Measurements from ENCODE around the gene SERPINB4.

SERPINB4 gene

DNA sequence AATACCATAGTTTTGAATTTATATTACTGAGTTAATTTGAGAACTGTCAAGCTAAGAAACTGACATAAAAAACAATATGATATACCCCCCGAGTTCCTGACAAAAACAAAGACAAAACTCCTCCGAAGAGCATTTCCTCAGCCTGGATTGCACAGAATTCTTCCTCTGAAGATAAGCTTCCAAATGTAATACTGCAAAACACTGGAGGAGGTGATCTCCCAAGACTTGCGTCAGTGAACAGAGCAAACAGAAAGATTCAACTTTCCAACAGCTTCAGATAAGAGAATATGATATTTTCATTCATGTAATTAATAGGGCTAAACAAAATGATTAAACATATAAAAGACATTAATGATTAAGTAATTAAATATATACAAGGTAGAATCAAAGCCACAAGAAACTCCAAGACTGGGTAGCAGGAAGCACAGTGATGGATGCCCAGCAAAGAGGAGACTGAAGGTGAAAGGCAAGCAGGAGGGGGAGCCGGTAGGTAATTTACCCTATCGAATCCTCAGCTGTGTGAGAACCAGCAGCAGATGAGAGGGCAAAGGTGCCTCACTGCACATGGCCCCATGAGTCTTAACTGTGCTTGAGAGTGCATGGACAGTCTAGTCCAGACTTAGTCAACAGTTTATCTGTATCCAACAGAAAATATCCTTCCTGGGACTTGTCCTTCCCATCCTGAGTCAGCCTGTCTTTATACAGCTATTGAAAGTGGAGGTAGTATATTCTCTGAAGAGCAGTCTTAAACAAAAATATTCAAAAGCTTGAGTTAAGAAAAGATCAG lies 36.0 kb upstream of the SERPINB4 start:
- Histone ChIP-seq H4K20me1 (ENCODE audit: insufficient read depth, low read length) (no peaks in the 10 kb centered on the region), H3F3A (ENCODE audit: insufficient read depth, low read length) (no peaks in the 10 kb centered on the region), H3K79me2 (ENCODE audit: insufficient read depth, low read length) (no peaks in the 10 kb centered on the region), H3K36me3 (ENCODE audit: insufficient read depth, low read length) (no peaks in the 10 kb centered on the region), H3K4me2 (ENCODE audit: low read length) (no peak overlapping the region), H2AFZ (ENCODE audit: low read length) (no peak overlapping the region), H3K9me3 (ENCODE audit: low read length) (no peaks in the 10 kb centered on the region), H3K9ac (ENCODE audit: low read length) (no peak overlapping the region), H3K27me3 (ENCODE audit: insufficient read depth, low read length) (no peaks in the 10 kb centered on the region), H3K4me3 (ENCODE audit: low read depth, low read length, poor library complexity, severe bottlenecking) (no peak overlapping the region), H3K4me1 (ENCODE audit: insufficient read depth, low read length, severe bottlenecking) (no peaks in the 10 kb centered on the region), H3K9me2 (ENCODE audit: low read depth, low read length) (no peaks in the 10 kb centered on the region), H3K27ac (ENCODE audit: low read depth, low read length, poor library complexity, severe bottlenecking) (no peak overlapping the region)
- TF ChIP-seq EZH2 (IDR thresholded peaks at IDR 0.05; ENCODE audit: borderline replicate concordance, low read length): no peak
- TF ChIP-seq CTCF (IDR thresholded peaks at IDR 0.05; ENCODE audit: low read length): no peak

DNA sequence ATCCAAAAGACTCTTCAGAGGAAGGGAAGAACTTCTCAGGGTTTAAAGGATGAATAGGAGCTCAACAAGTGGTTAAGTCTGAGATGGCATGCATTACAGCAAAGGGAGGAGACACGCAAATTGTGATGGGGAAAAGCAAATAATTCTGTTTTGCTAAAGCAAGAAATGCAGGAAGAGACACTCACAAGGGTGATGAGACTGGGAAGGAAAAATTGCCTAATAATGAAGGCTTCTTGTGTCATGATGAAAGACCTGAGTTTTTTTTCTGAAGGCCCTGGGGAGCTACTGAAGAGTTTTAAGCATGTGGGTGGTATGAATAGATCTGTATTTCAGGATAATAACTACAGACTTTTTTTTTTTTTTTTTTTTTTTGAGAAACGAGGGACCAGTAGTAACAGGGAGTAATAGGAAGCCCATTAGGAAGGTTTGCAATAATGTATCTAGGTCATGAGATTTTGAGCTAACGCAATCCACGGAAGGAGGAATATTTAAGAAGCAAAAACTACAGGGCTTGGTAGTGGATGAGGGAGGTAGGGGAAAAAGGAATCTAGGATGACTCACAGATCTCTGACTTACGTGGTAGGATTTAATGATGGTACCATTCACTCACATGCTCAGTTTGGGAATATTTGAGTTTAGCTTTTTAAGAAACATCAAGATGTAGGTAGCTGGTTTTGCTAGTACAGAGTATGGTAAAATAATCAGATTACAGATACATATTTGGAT lies 33.6 kb upstream of the SERPINB4 start:
- Histone ChIP-seq H3K4me1 (ENCODE audit: insufficient read depth, low read length, severe bottlenecking) (no peaks in the 10 kb centered on the region), H3K27me3 (ENCODE audit: insufficient read depth, low read length) (no peaks in the 10 kb centered on the region), H3K9me2 (ENCODE audit: low read depth, low read length) (no peaks in the 10 kb centered on the region), H3K4me2 (ENCODE audit: low read length) (no peak overlapping the region), H4K20me1 (ENCODE audit: insufficient read depth, low read length) (no peaks in the 10 kb centered on the region), H3K36me3 (ENCODE audit: insufficient read depth, low read length) (no peaks in the 10 kb centered on the region), H3K9ac (ENCODE audit: low read length) (no peak overlapping the region), H3K27ac (ENCODE audit: low read depth, low read length, poor library complexity, severe bottlenecking) (no peak overlapping the region), H3F3A (ENCODE audit: insufficient read depth, low read length) (no peaks in the 10 kb centered on the region), H3K9me3 (ENCODE audit: low read length) (no peaks in the 10 kb centered on the region), H3K79me2 (ENCODE audit: insufficient read depth, low read length) (no peaks in the 10 kb centered on the region), H2AFZ (ENCODE audit: low read length) (no peak overlapping the region), H3K4me3 (ENCODE audit: low read depth, low read length, poor library complexity, severe bottlenecking) (no peak overlapping the region)
- TF ChIP-seq EZH2 (IDR thresholded peaks at IDR 0.05; ENCODE audit: borderline replicate concordance, low read length): no peak
- TF ChIP-seq CTCF (IDR thresholded peaks at IDR 0.05; ENCODE audit: low read length): no peak

- no peaks in the 10 kb centered on the region for H3K9me2 ChIP-seq (ENCODE audit: low read depth, low read length)
- no peaks in the 10 kb centered on the region for H3F3A ChIP-seq (ENCODE audit: insufficient read depth, low read length)
- H3K4me2 ChIP-seq (ENCODE audit: low read length): no peak overlapping the region
- H3K9me3 ChIP-seq (ENCODE audit: low read length): no peaks in the 10 kb centered on the region
- H2AFZ ChIP-seq (ENCODE audit: low read length): no peak overlapping the region
- no peaks in the 10 kb centered on the region for H3K27me3 ChIP-seq (ENCODE audit: insufficient read depth, low read length)
- H3K79me2 ChIP-seq (ENCODE audit: insufficient read depth, low read length): no peaks in the 10 kb centered on the region
- no peaks in the 10 kb centered on the region for H4K20me1 ChIP-seq (ENCODE audit: insufficient read depth, low read length)
- no peaks in the 10 kb centered on the region for H3K36me3 ChIP-seq (ENCODE audit: insufficient read depth, low read length)
- TF ChIP-seq CTCF (IDR thresholded peaks at IDR 0.05; ENCODE audit: low read length) (peak; percentile 48; the same call in 1 of the 2 replicates), EZH2 (IDR thresholded peaks at IDR 0.05; ENCODE audit: borderline replicate concordance, low read length) (no peak)
- no peak overlapping the region for H3K27ac ChIP-seq (ENCODE audit: low read depth, low read length, poor library complexity, severe bottlenecking)
- no peaks in the 10 kb centered on the region for H3K4me1 ChIP-seq (ENCODE audit: insufficient read depth, low read length, severe bottlenecking)
- H3K4me3 ChIP-seq (ENCODE audit: low read depth, low read length, poor library complexity, severe bottlenecking): no peak overlapping the region
- H3K9ac ChIP-seq (ENCODE audit: low read length): no peak overlapping the region
These were observed 32.7 kb upstream of the SERPINB4 start for GRCh38 chr18:63676526-63677323.
